Measurements from ENCODE around the gene THAP6. TPM values are rescaled to one million over a fixed set of nuclear protein-coding genes. Genes with fewer than 3 reads are reported as not detected.

Gene THAP6
- total and polyA plus RNA-seq, 2 experiments from 2014 or later = 11.8 to 20.1 TPM

Other genes starting within 250 kb of the THAP6 start
- gene RCHY1, start 70 bp upstream of the THAP6 start, total RNA-seq = 28.9 and 43.3 TPM in 2 replicates
- 29.1 and 30.0 TPM in 2 replicates for gene RCHY1, start 70 bp upstream of the THAP6 start, polyA plus RNA-seq
- gene ODAPH, start 41.6 kb downstream of the THAP6 start, total RNA-seq = 0.48 and 0.60 TPM in 2 replicates
- 3.2 and 5.8 TPM in 2 replicates for gene ODAPH, start 41.6 kb downstream of the THAP6 start, polyA plus RNA-seq
- 0.20 and 0.83 TPM in 2 replicates for gene CDKL2, start 116.1 kb downstream of the THAP6 start, total RNA-seq
- 0.64 and 1.9 TPM in 2 replicates for gene CDKL2, start 116.1 kb downstream of the THAP6 start, polyA plus RNA-seq
- 176 and 181 TPM in 2 replicates for gene G3BP2, start 158.9 kb downstream of the THAP6 start, total RNA-seq
- 85.2 and 86.0 TPM in 2 replicates for gene G3BP2, start 158.9 kb downstream of the THAP6 start, polyA plus RNA-seq
- 113 and 116 TPM in 2 replicates for gene USO1, start 210.1 kb downstream of the THAP6 start, total RNA-seq
- 50.4 and 58.3 TPM in 2 replicates for gene USO1, start 210.1 kb downstream of the THAP6 start, polyA plus RNA-seq

All from hepatocyte (in vitro differentiated cells).